HG03280 (cell line): ENCODE data around the gene ZSWIM4.
"Not testable (repeated sequence)": the region's sequence is repeated elsewhere in the genome, so short reads cannot be mapped to it uniquely, and the experiment has no call there.

ENCODE experiments used
- ATAC-seq: cut with Tn5 transposase; IDR thresholded peaks from one replicate; pipeline ENCODE4 v1.9.1; 2021; ENCODE audit warnings: mild to moderate bottlenecking, moderate library complexity; ENCODE audit not compliant: unreplicated experiment

The ZSWIM4 gene

DNA sequence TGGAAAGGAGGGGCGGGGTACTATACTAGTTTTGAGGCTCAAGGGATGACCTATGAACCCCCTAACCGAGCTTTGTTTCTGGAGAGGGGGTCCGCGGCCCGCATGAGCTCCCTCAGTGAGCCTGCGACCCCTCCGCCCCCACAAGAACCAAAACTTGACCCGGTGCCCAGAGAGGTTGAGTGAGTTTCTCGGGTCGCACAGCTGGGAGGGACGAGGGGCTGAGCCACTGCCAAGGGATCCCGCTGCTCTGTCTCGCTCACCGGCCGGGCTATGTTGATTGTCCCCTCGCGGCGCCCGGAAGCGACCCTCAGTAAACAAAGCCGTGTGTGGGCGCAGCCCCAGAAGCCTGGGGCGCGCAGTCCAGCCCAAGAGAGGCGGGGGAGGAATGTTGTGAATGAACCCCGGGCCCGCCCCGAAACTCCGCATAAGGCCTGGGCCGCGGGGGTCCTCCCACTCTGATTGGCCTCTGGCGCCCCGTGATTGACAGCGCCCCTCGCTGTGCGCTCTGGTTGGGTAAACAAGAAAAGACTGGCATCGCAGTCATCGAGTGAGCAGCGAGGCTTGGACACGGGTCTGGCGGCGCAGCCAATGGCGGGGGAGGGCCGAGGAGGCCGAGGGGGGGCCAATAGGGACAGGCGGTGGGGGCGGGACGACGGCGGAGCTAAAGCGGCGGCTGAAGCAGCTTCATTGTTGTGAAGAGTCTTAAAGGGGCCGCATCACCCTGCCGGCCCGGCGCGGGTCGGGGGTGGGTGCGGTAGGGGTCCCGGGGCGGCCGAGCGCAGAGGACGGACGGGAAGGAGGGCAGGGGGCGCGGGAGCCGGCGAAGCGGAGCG lies at the start of gene ZSWIM4:
TSS of gene ZSWIM4 (plus strand) at position 687 of the 833 bp plus-strand sequence. CDS start 206 bp downstream, outside the sequence.
- peak; percentile 96 for ATAC-seq

DNA sequence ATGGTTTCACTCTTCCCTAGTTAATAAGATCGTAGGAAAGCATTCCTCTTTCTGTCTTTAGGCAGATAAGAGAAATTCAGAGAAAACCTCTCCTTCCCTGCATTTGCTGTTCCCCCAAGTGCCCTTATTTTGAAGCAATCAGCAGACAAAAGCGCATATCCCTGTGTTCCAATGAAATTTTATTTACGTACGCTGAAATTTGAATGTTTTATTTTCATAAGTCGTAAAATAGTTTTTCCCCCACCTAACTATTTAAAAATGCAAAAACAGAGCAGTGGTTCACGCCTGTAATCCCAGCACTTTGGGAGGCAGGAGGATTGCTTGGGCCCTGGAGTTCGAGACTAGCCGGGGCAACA lies 48.2 kb upstream of the ZSWIM4 start:
- no peak for ATAC-seq

DNA sequence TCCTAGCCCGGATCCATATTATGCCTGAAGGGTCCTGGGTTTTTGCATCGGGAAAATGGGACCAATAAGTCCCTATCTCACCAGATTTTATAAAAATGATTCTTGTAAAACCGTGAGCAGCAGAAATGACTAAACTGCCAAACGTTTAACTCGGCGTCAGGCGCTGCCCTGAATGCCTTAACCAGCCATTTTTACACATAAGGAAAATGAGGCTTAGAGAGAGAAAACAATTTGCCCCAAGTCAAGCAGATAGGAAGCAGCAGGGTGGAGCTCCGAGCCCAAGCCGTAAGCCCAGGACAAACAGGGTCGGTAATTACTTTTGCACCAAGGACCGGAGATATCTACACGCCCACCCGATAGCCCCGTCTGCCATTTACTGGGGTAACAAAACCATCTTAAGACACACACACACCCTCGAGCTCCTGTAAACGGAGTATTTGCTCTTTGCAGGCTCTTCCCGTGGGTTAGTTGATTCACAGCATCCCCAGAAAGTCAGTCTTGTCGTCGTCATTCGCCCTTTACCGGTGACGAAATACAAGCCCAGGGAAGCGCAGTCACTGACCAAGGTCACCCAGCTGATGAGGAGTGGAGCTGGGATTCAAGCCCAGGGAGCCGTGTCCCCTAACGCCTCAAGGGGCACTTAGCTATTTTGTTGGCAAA lies 46.9 kb upstream of the ZSWIM4 start:
- no peak for ATAC-seq

DNA sequence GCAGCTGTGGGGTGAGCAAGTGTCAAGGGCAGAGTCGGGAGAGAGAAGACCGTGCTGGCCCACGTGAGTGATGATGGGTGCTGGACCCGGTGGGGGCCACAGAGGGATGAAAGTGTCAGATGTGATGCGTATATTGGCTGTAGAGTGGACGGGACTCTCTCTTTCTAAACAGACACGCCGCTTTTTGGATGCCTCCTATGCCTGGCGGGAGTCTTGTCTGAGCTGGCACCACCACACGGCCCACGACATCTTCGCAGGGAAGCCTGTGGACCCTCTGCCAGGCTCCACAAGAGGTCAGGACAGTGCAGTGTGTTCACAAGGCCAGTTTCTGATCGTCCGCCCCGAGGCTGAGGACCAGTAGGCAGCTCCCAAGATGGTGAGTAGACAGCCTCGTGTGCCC lies 43.8 kb upstream of the ZSWIM4 start:
- ATAC-seq: no peak

DNA sequence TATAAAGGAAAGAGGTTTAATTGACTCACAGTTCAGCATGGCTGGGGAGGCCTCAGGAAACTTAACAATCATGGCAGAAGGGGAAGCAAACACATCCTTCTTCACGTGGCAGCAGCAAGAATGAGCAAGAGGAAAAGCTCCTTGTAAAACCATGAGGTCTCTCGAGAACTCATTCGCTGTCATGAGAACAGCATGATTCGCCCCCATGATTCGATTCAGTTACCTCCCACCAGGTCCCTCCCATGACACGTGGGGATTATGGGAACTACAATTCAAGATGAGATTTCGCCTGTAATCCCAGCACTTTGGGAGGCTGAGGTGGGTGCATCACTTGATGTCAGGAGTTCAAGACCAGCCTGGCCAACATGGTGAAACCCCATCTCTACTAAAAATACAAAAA lies 41.6 kb upstream of the ZSWIM4 start:
- not testable (repeated sequence) for ATAC-seq

DNA sequence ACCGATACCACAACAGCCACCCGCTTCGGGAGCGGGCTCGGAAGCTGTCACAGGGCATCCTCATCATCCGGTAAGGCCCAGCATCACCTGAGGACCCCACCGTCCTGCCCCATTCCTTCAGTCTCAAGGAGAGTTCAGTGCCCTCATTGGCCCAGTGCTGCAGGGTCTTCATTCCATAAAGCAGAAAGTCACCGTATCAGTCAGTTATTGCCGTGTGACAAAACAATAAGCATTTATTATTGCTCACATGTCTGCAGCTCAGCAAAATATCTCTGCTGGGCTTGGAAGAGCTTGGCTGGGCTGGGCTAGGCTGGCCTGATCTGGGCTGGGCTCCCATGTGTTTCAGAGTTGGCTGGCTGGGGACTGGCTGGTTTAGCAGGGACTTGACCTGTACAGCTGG lies 39.0 kb upstream of the ZSWIM4 start:
- no peak for ATAC-seq

DNA sequence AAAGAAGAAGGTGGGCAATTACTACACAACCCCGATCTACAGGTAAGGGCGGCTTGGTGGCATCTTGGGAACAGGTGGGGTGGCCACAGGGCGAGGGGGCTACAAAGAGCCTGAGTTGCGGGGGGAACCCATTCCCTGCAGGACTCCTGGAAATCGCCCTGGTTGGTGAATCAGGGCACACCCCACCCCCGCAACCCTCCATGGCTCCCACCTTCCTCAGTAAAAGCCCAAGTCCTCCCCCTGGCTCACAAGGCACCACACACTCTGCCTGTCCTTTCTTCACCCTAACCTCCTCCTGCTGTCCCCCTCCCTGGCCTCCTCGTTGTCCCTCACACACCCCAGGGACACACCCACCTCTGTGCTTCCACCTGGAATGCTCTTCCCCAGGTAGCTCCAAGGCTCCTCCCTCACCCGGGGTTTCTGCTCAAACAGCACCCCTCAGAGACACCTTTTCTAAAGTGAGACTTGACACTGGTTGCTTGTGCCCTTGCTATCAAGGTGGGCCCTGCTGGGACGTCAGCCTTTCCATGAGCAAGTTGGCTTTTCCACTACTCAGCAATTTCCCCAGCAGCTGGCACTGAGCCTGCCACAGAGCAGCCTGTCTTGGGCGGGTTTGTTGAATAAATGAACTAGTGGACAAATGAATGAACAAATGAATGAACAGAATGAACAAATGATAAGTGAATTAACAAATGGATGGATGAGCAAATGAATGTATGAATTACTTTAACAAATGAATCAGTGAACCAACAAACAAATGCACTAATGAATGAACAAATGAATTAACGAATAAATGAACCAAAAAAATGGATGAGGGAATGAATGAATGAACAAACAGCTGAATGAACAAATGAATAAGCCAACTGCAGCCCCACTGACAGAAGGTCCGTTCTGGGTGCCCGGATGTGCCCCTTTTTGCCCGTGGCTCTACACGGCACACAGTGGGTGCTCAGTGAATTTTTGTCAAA lies 37.2 kb upstream of the ZSWIM4 start:
- ATAC-seq: no peak

DNA sequence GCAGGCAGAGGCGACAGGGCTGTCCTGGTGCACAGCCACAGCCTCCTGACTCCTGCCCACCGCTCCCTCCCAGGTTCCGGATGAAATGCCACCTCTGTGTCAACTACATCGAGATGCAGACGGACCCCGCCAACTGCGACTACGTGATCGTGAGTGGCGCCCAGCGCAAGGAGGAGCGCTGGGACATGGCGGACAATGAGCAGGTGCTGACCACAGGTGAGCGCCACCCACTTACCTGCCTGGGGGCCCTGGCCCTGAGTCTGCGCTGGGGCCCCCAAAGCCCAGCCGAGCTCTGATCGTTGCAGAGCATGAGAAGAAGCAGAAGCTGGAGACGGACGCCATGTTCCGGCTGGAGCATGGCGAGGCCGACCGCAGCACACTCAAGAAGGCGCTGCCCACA lies 36.4 kb upstream of the ZSWIM4 start:
- ATAC-seq: no peak

DNA sequence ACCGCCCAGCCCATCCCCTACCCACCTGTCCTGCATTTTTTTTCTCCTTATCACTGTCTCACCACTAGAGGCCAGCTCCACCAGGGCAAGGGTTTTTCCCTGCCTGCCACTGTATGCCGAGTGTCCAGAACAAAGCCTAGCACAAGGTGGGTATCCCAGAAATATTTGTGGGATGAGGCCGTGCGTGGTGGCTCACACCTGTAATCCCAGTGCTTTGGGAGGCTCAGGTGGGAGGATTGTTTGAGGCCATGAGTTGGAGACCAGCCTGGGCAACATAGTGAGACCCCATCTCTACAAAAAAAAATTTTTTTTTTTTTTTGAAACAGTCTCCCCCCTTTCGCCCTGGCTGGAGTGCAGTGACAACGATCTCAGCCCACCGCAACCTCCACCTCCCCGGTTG lies 33.8 kb upstream of the ZSWIM4 start:
- ATAC-seq: no peak

DNA sequence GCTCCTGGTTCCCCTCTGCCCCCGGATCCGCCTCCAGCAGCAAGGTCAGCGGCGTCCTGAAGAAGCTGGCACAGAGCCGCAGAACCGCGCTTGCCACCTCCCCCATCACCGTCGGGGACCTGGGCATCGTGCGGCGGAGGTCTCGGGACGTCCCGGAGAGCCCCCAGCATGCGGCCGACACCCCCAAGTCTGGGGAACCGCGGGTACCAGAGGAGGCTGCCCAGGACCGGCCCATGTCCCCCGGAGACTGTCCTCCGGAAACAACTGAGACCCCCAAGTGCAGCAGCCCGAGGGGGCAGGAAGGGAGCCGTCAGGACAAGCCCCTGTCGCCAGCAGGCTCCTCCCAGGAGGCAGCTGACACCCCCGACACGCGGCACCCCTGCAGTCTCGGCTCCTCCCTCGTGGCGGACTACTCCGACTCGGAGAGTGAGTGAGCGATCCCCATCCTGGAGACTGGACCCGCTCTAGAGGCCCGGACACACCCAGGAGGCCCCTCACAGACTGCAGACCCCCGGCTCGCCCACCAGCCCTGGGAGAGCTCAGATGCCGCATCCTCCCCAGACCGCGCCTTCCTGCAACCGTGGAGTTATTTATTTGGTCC lies 32.5 kb upstream of the ZSWIM4 start:
- no peak for ATAC-seq

DNA sequence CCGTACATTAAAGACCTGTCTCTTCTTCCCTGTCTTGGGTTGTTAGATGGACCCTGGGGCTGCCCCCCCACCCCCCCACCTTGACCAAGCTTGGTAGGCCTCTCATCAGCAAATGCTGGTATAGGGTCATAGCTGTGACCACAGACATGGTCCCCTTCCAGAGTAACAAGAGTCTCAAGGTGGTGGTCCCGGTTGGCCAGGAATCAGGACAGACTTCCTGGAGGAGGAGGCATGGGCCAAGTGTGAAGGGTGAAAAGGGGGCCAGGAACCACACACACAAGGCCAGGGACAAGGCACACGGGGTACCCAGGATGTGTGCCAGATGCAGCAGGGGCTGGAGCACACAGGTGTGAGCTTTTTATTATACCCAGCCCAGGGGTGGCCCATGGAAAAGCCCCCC lies 32.0 kb upstream of the ZSWIM4 start:
- no peak for ATAC-seq

DNA sequence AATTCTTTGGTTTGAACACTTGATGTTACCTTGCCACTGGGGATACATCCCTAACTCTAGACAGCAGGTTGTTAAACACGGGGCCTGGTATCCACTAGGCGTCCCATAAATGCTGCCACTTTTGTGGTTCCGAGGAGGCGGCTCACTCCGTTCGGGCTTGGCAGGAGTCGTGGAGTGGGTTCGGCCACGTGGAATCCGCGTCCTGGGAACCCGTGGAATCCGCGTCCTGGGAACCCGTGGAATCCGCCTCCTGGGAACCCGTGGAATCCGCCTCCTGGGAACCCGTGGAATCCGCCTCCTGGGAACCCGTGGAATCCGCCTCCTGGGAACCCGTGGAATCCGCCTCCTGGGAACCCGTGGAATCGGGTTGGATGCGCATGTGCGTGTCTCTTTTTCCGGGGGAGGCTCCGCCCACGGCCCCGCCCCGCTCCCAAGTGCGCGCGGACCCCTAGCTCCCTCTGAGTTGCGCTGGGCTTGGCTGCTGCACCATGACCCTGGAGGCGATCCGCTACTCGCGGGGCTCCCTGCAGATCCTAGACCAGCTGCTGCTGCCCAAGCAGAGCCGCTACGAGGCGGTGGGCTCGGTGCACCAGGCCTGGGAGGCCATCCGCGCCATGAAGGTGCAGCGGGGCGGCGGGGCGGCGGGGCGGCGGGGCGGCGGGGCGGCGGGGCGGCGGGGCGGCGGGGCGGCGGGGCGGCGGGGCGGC lies 31.0 kb upstream of the ZSWIM4 start, which contains the start of gene MRI1:
TSS of gene MRI1 (plus strand) at position 422 of the 707 bp plus-strand sequence. CDS start at position 489, 67 bp downstream.
- peak; percentile 61 for ATAC-seq

DNA sequence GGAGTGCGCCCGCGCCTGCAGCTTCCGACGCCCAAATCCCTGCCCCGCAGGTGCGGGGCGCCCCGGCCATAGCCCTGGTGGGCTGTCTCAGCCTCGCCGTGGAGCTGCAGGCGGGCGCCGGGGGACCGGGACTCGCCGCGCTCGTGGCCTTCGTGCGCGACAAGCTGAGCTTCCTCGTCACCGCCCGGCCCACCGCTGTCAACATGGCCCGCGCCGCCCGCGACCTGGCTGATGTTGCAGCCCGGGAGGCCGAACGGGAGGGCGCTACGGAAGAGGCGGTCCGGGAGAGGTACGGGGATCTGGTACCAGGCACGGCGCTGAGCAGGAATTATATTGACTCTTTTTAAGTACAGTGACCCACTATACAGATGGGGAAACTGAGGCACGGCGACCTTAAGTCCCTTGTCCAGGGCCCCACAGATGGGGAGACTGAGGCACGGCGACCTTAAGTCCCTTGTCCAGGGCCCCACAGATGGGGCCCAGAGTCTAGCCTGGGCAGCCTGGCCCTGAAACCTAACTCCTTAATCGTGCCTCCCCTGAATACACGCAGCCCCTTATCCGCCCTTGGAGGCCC lies 30.3 kb upstream of the ZSWIM4 start:
- no peak for ATAC-seq

DNA sequence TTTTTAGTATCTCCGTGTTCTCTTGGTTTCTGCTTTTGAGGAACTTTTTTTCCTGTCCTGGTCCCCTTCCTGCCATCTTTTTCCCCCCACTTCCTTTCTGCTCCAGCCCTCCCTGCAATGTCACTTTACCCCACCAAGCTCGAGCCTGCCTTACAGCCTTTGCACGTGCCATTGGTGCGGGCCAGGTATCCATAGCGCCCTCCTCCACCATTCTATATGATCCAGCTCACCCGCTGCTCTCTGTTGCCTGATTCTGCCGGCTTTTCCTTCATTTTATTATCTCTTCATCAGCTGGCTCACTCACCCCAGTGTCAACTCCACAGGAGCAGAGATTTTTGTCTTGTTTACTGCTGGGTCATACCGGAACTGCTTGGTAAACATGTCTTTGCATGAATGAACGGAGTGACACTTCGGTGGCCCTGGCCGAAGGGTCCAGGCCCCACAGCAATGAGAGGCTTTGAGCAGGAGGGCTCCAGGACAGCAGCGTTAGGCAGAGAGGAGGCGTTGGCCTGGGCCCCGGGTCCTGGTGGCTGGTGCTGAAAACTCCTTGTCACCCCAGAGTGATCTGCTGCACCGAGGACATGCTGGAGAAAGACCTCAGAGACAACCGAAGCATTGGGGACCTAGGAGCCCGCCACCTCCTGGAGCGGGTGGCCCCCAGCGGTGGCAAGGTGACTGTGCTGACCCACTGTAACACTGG lies 29.7 kb upstream of the ZSWIM4 start:
- ATAC-seq: no peak

DNA sequence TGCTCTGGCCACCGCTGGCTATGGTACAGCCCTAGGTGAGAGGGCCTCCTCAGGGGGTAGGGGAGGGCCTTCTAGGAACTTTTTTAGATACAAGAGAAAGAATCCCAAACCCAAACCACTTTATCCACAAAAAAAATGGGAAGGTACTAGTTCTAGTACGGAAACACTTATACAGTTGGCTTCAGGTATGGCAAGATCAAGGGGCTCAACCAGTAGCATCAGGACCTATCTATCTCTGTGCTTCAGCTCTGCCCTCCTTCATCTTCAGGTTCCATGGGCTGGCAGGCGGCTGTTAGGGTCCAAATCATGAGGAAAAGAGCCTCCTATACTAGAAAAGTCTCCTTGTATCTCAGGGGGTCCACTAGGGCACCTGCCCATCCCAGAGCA lies 29.2 kb upstream of the ZSWIM4 start:
- no peak for ATAC-seq

DNA sequence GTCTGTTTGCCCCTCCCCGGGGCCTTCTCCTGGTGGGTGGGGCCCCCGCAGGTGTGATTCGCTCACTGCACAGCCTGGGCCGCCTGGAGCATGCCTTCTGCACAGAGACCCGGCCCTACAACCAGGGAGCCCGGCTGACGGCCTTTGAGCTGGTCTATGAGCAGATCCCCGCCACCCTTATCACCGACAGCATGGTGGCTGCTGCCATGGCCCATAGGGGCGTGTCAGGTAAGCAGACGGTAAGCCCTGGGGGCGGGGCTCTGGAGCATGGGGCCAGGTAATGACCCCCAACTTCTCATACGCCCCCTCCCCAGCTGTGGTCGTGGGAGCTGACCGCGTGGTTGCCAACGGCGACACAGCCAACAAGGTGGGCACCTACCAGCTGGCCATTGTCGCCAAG lies 26.7 kb upstream of the ZSWIM4 start:
- ATAC-seq: no peak

DNA sequence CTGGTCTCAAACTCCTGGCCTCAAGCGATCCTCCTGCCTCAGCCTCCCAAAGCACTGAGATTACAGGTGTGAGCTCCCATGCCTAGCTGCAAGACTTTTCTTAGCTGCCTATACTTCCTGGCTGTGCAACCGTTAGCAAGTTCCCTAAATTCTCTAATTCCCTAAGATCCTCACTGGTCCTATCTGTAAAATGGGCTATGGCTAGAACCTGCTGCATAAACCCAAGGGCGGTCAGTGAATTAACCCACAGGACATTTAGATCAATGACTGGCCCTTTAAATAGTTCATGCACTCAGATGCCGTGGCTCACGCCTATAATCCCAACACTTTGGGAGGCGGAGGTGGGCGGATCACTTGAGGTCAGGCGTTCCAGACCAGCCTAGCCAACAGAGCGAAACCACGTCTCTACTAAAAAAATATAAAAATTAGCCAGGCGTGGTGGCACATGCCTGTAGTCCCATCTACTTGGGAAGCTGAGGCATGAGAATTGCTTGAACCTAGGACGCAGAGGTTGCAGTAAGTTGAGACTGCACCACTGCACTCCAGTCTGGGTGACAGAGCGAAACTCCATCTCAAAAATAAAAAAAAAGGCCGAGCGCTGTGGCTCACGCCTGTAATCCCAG lies 25.1 kb upstream of the ZSWIM4 start:
- no peak for ATAC-seq

DNA sequence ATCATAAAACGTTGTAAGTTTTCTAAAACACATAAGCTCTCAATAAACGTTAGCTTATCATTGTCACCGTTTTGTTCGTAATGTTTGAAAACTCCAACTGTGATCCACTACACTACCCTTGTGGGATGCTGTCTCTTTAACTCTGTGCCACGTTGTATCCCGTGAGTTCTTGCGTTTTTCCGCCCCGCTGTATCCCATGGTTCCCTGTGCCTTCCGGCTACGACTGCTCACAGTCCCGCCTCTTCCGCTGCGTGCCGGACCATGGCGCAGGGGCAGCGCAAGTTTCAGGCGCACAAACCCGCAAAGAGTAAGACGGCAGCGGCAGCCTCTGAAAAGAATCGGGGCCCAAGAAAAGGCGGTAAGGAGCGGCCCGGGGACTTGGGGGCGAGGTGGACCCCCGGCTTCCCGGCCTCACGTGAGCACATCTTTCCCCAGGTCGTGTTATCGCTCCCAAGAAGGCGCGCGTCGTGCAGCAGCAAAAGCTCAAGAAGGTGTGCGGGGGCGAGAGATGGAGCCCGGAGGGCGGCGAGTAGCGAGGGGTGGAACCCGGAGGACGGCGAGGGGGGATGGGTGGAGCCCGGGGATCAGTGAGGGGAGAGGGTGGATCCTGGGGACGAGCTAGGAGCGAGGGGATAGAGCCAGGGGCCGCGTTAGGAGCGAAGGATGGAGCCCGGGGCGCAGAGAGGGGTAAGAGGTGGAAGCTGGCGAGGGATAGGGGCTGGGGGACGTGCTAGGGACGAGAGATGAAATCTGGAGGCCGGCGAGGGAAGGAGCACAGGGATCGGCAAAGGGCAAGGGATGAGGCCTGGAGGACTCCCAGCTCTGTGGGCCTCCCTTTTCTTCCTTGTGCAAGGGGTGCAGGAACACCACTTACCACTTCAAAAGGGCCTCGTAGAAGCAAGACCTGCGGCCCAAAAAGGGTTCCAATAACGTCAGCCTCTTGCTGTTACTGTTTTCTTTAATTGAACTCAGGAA lies 20.7 kb upstream of the ZSWIM4 start, which contains the start of gene C19orf53:
TSS of gene C19orf53 (plus strand) at position 240 of the 975 bp plus-strand sequence. CDS start at position 262, 22 bp downstream.
- peak; percentile 93 for ATAC-seq
